B cell (primary cell): ENCODE measurements around the gene AUTS2.

Experiments used
- EZH2 ChIP-seq: IDR thresholded peaks from 2 replicates; pipeline ENCODE4 v1.6.1; 2012; ENCODE audit warnings: borderline replicate concordance, low read depth, mild to moderate bottlenecking, moderate library complexity, low read length; ENCODE audit not compliant: insufficient read depth, poor library complexity, severe bottlenecking
- TF ChIP-seq, protein P1 (sequence below): fragments of 200-600 bp; IDR thresholded peaks from one replicate; pipeline ENCODE4 v1.8.0; 2022; ENCODE audit warnings: antibody characterized with exemption, mild to moderate bottlenecking

DNA sequence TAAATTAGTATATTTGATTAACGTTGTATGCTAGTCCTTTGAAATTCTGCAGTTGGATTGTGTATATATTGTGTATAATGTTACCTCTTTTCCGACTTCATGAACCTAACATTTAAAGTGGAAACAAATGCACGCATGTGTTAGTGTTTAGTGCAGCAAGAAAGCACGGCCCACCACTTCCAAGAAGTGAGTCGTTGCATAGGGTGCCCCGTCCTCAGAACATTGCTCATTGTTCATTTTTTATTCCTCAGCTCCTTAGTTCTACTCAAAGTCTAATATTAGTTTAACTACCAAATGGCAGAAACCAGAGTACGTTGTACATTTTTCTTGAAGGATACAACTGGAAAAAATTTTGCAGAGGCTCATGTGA, 407.6 kb downstream of the AUTS2 start:
- TF ChIP-seq, protein P1, sequence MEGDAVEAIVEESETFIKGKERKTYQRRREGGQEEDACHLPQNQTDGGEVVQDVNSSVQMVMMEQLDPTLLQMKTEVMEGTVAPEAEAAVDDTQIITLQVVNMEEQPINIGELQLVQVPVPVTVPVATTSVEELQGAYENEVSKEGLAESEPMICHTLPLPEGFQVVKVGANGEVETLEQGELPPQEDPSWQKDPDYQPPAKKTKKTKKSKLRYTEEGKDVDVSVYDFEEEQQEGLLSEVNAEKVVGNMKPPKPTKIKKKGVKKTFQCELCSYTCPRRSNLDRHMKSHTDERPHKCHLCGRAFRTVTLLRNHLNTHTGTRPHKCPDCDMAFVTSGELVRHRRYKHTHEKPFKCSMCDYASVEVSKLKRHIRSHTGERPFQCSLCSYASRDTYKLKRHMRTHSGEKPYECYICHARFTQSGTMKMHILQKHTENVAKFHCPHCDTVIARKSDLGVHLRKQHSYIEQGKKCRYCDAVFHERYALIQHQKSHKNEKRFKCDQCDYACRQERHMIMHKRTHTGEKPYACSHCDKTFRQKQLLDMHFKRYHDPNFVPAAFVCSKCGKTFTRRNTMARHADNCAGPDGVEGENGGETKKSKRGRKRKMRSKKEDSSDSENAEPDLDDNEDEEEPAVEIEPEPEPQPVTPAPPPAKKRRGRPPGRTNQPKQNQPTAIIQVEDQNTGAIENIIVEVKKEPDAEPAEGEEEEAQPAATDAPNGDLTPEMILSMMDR = no peak
- no peak for TF ChIP-seq EZH2
